Subcutaneous adipose tissue (tissue), 4 donors: ENCODE results near the gene MTCH1. TPM values are rescaled to one million over a fixed set of nuclear protein-coding genes. Genes with fewer than 3 reads are reported as not detected.

Source experiments
- CTCF ChIP-seq: fragments of 450-650 bp; IDR thresholded peaks from one replicate; pipeline ENCODE4 v1.5.1; 2016; ENCODE audit warnings: low read depth, mild to moderate bottlenecking, control low read depth, antibody characterized with exemption, moderate library complexity
- total RNA-seq, 4 donors: library from RNA; depleted of rRNA; stranded (reverse); fragments of >200 nt; gene quantifications; one replicate each; pipeline ENCODE4 v1.1.0, GENCODE V29; 2016

The MTCH1 gene
- total RNA-seq, 4 donors from 2014 or later: 153 to 224 (median 196) TPM

GRCh38 chr6:36946526-36946925 lies 39.5 kb downstream of the MTCH1 start:
- no peak for TF ChIP-seq CTCF

GRCh38 chr6:36945301-36945700 lies 40.7 kb downstream of the MTCH1 start:
- TF ChIP-seq CTCF: no peak

- TF ChIP-seq CTCF: no peak
These were observed 41.3 kb downstream of the MTCH1 start for GRCh38 chr6:36944650-36945049.

GRCh38 chr6:36940027-36940426 lies 46.0 kb downstream of the MTCH1 start:
- TF ChIP-seq CTCF: no peak

GRCh38 chr6:36938536-36938935 lies 47.5 kb downstream of the MTCH1 start:
- no peak for TF ChIP-seq CTCF

- TF ChIP-seq CTCF: no peak
These were observed 48.1 kb downstream of the MTCH1 start for GRCh38 chr6:36937896-36938295.

GRCh38 chr6:36936824-36937223 lies 49.2 kb downstream of the MTCH1 start:
- no peak for TF ChIP-seq CTCF
